Esophagus mucosa (tissue), 1 donor: ENCODE measurements around the gene STIM1. TPM values are rescaled to one million over a fixed set of nuclear protein-coding genes. Genes with fewer than 3 reads are reported as not detected.

Source experiments
- ATAC-seq: fragments of 200-7000 bp; cut with Tn5 transposase; one replicate; pipeline ENCODE4 v1.9.1; 2020
- total RNA-seq: library from RNA; stranded (reverse); gene quantifications from one replicate; pipeline ENCODE4 v1.2.4, GENCODE V29; 2023
- donor health status: DM: yes; HTN: yes; CAD: no.

The STIM1 gene
- total RNA-seq, 1 donor from 2014 or later = 85.1 TPM

DNA sequence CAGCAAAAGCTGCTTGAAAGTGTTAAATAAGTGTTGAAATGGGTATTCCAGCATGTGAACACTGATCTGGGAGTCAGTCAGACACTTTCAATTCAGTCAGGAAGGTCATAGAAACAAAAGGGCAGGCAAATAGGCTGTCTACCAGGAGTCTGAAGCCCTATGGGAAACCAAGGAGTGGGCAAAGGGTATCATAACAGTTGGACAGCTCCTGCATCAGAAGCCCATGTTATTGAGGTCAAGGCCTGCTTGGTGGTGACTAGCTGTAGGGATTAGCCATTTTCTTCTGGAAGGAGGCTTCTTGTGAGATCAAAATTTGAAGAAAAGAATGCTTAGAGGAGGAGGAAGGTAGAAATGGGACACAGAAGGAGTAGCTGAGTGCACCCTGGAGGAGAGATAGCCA is 97.3 kb downstream of the STIM1 start:
- ATAC-seq = no peak

- ATAC-seq = no peak
Measured at GRCh38 chr11:3953327-3953726, 97.9 kb downstream of the STIM1 start.

GRCh38 chr11:3954448-3955298 is 99.2 kb downstream of the STIM1 start:
- ATAC-seq = peak; percentile 77

DNA sequence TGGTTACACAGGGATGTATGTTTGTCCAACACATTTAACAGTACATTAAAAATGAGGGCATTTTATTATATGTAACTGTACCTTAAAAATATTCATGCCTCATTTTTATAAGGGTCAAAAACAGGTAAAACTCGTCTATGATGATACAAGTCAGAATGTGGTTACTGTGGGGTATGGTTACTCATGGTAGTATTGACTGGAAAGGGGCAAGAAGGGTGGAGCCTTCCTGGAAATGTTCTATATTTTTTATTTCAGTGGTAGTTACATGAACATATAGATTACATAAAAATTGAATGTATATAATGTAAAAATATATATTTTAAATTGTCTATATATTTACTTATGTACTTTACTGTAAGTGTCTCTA is 99.8 kb downstream of the STIM1 start:
- peak; percentile 59 for ATAC-seq

DNA sequence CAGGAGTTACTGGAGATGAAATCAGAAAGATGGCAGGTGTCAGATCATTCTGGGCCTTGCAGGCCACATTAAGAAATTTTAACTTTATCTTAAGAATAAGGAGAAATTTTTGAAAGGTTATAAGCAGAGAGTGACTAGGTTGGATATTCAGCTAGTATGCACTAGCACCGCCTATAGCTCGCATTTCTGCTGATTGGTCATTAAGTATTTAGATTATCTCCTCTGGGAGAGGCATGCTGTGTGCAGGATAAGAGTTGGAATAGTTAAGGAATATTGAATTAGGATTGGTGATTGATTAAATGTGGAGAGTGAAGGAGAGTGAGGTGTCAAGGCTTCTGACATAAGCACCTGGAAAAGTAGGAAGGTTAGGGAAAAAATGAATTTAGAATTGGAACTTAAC is 100.6 kb downstream of the STIM1 start:
- ATAC-seq = no peak

GRCh38 chr11:3956748-3957147 is 101.3 kb downstream of the STIM1 start:
- ATAC-seq = no peak

GRCh38 chr11:3957437-3957836 is 102.0 kb downstream of the STIM1 start:
- ATAC-seq = no peak

- ATAC-seq = no peak
Measured at GRCh38 chr11:3958281-3958680, 102.8 kb downstream of the STIM1 start.

GRCh38 chr11:3959015-3959902 is 103.8 kb downstream of the STIM1 start:
- peak; percentile 67 for ATAC-seq

DNA sequence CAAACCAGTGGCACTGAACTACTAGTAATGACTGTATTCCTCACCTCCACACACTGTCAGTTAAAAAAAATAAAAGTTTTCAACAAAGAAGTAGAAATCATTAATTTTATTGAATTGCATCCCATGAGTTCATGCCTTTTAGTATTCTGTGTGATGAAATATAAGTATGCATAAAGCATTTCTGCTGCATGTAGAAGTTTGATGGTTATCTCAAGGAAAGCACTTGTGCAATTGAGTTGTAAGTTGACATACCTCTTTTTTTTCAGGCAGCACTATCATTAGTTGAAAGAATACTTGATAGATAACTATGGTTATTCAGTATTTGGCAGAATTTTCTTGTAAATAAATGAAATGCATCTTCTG is 104.4 kb downstream of the STIM1 start:
- ATAC-seq = no peak

DNA sequence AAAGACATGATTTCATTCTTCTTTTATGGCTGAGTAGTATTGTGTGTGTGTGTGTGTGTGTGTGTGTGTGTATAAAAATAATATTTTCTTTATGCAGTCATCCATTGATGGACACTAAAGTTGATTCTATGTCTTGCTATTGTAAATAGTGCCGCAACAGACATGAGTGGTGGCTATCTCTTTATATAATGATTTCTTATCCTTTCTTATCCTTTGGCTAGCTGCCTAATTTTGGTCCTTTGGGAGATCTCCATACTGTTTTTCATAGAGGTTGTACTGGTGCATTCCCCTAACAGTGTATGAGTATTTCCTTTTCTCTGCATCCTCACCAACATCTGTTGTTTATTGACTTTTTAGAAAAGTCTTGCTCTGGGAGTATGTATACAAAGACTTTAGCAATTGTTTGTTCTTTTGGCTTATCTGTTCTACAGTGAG is 107.0 kb downstream of the STIM1 start:
- no peak for ATAC-seq

- no peak for ATAC-seq
Measured at GRCh38 chr11:3964056-3964455, 108.6 kb downstream of the STIM1 start.

DNA sequence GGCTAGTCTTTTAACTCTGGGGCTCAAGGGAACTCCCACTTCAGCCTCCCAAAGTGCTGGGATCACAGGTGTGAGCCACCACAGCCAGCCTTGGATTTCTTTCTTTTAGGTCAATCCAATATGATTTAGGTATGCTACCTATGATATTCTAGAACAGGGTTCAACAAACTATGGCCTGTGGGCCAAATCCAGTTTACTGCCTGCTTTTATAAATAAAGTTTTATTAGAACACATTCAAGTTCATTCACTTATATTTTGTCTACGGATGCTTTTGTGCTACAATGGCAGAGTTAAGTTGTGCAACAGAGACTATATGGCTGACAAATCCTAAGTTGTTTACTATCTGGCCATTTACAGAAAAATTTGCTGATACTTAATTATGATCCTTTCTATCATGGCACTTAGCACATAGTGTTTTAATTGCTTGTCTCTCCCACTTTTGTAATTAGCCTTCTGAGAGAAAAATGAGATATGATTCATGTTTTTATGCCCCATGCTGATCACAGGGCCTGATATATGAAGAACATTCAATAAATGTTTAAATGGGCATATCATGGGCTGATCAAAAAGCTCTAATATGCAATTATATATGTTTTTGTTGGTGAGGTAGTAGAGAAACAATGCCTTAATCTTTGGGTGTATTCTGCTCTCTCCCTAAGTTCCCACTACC is 109.6 kb downstream of the STIM1 start:
- ATAC-seq = no peak

DNA sequence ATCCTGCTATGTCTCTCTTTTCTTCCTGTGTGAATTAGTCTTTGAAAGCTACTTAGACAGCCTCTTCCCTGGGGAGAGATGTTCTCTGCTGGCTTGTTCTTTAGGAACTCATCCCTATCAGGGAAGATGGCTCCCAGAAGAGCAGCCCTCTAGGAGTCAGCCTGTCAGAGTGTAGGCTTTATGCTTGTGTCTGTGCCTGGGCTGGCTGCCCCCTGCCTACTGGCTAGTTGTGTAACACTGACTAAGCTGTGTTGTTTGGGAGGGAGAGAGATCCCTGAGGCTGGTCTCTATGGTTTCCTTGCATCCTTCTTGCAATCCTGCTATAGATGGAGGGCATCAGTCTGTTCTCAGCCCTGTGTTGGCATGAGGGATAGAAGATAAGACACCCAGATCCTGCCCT is 112.2 kb downstream of the STIM1 start:
- no peak for ATAC-seq

DNA sequence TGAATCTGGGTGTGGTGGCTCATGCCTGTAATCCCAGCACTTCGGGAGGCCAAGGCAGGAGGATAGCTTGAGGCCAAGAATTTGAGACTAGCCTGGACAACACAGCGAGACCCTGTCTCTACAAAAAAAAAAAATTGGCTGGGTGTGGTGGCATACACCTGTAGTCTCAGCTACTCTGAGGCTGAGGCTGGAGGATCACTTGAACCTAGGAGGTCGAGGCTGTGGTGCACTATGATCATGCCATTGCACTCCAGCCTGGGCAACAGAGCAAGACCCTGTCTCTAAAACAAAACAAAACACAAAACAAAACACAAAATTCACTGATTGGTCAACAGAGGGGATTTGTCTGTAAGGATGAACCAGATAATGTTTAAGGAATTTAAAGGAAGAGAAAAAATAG is 113.7 kb downstream of the STIM1 start:
- no peak for ATAC-seq

- no peak for ATAC-seq
Measured at GRCh38 chr11:3969613-3970012, 114.1 kb downstream of the STIM1 start.

DNA sequence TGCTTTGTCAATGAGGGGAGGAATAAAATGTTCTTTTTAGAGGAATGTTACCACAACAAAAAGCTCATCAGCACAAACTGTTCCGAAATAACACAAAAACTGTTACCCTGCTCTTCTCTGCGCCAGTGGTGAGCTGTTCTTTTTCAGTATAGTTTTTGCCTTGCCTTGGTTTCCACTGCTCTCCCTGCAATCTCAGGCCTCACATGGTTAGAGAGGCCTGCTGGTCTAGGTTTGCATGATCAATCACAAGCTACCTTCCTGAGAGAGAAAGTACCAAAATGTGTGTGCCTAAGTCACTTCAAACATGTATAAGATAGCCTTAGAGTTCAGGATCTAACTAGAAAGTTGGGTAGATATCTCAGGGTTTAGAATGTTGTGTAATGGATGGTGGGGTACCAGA is 114.6 kb downstream of the STIM1 start:
- no peak for ATAC-seq

- peak; percentile 47 for ATAC-seq
Measured at GRCh38 chr11:3971756-3972404, 116.4 kb downstream of the STIM1 start.

DNA sequence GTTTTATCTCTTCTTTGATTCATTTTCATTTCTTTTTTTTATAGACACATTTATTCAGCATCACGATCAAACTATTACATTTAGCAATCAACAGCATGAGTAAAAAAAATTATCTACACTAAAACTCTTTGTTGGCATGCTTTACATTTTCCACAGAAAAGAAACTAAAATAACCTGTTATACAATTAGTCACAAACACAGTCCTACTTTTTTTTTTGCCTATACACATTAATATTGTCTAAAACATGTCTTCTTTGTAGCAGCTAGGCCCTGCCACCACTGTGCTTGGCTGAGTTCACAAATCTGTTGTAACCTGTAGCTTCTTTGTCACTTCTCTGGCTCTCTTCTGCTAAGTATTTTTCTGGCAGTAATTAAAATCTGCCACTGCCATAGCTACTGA is 117.0 kb downstream of the STIM1 start:
- peak; percentile 64 for ATAC-seq

DNA sequence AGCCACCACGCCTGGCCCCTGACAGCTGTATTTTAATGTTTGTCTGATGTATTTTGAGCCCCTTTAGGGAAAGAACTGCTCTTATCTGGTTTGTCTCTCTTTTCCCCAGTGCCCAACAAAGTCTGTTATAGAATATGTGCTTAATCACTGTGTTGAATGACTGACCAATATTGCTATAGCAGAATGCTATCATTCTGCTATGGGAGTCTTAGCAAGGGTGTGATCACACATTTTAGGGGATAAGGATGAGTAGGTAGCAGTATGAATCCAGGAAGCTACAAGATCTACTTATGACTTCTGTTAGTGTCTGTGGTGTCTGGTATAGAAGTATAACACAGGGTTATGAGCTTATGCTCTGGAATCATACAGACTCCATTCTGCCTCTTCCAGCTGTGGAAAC is 121.6 kb downstream of the STIM1 start:
- ATAC-seq = no peak

- peak; percentile 96 for ATAC-seq
Measured at GRCh38 chr11:3981084-3981633, 125.7 kb downstream of the STIM1 start.

- no peak for ATAC-seq
Measured at GRCh38 chr11:3982431-3982830, 127.0 kb downstream of the STIM1 start.
